ENCODE measurements around the gene GOLGA5. TPM values are rescaled to one million over a fixed set of nuclear protein-coding genes. Genes with fewer than 3 reads are reported as not detected.

Gene GOLGA5
- total and polyA plus RNA-seq, 2 experiments from 2014 or later, result 50.0 to 62.4 TPM

DNA sequence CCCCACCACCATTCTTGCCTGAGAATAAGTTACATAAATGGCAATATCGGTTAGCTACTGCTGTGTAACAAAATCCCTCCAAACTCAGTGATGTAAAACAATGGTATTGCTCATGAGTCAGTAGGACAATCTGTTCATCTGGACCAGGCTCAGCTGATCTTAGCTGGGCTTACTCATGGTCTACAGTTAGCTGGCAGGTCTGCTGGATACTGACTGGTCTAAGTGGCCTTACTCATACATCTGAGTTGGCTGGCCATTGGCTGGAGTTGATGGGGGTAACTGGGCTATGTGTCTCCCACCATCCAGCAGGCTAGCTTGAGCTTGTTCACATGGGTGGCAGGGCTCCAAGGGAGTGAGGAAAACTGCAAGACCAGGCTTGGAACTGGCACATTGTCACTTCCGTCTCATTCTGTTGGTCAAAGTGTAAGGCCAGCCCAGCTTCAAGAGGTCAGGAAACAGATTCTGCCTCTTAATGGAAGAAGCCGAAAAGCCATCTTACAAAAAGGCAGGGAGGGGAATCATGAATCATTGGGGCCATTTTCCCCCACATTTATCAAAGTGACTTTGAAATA lies 72.2 kb downstream of the GOLGA5 start:
- WGBS (ENCODE audit: low lambda C conversion rate, missing lambda C conversion rate), result 75% methylated on average over 3 of the region's 3 CpGs
- Histone ChIP-seq H3K4me3 (no peak overlapping the region), H3K4me2 (no peak overlapping the region), H3K36me3 (replicated peaks; ENCODE audit: insufficient read depth, low read depth) (no peaks in the 10 kb centered on the region), H2AFZ (no peak overlapping the region), H3K9me2 (replicated peaks; ENCODE audit: insufficient read depth) (no peaks in the 10 kb centered on the region), H3K9me3 (ENCODE audit: low read depth) (no peaks in the 10 kb centered on the region), H3K79me2 (no peaks in the 10 kb centered on the region), H3K4me1 (ENCODE audit: insufficient read depth) (no peaks in the 10 kb centered on the region), H4K20me1 (ENCODE audit: insufficient read depth, poor library complexity, severe bottlenecking) (no peaks in the 10 kb centered on the region), H3K27me3 (no peaks in the 10 kb centered on the region), H3K27ac (no peak overlapping the region)
- no peak for DNase-seq (ENCODE audit: low spot score)
- TF ChIP-seq CTCF (IDR thresholded peaks at IDR 0.05; ENCODE audit: poor library complexity) (no peak), EZH2 (IDR thresholded peaks at IDR 0.05; ENCODE audit: borderline replicate concordance) (no peak), EZH2phosphoT487 (IDR thresholded peaks at IDR 0.05; ENCODE audit: low read depth, severe bottlenecking, unreplicated experiment) (no peak)

GRCh38 chr14:92866901-92867865 lies 73.1 kb downstream of the GOLGA5 start:
- DNase-seq (ENCODE audit: low spot score), result no peak
- TF ChIP-seq CTCF (IDR thresholded peaks at IDR 0.05; ENCODE audit: poor library complexity), result no peak
- TF ChIP-seq EZH2phosphoT487 (IDR thresholded peaks at IDR 0.05; ENCODE audit: low read depth, severe bottlenecking, unreplicated experiment), result no peak
- TF ChIP-seq EZH2 (IDR thresholded peaks at IDR 0.05; ENCODE audit: borderline replicate concordance), result no peak
- Histone ChIP-seq H3K79me2 (no peaks in the 10 kb centered on the region), H3K27ac (no peak overlapping the region), H3K4me1 (ENCODE audit: insufficient read depth) (no peaks in the 10 kb centered on the region), H3K9me2 (replicated peaks; ENCODE audit: insufficient read depth) (no peaks in the 10 kb centered on the region), H3K27me3 (no peaks in the 10 kb centered on the region), H3K4me2 (no peak overlapping the region), H4K20me1 (ENCODE audit: insufficient read depth, poor library complexity, severe bottlenecking) (no peaks in the 10 kb centered on the region), H2AFZ (no peak overlapping the region), H3K9me3 (ENCODE audit: low read depth) (no peaks in the 10 kb centered on the region), H3K36me3 (replicated peaks; ENCODE audit: insufficient read depth, low read depth) (no peaks in the 10 kb centered on the region), H3K4me3 (no peak overlapping the region)
- WGBS (ENCODE audit: low lambda C conversion rate, missing lambda C conversion rate), result 89% methylated on average over 14 of the region's 14 CpGs

GRCh38 chr14:92874962-92875661 lies 81.0 kb downstream of the GOLGA5 start:
- Histone ChIP-seq H3K9me2 (replicated peaks; ENCODE audit: insufficient read depth) (no peaks in the 10 kb centered on the region), H3K79me2 (no peaks in the 10 kb centered on the region), H4K20me1 (ENCODE audit: insufficient read depth, poor library complexity, severe bottlenecking) (no peaks in the 10 kb centered on the region), H3K27me3 (peaks cover 3% of the 10 kb centered on the region), H3K4me3 (no peak overlapping the region), H3K9me3 (ENCODE audit: low read depth) (no peaks in the 10 kb centered on the region), H3K4me1 (ENCODE audit: insufficient read depth) (no peaks in the 10 kb centered on the region), H3K4me2 (no peak overlapping the region), H3K36me3 (replicated peaks; ENCODE audit: insufficient read depth, low read depth) (no peaks in the 10 kb centered on the region), H2AFZ (no peak overlapping the region), H3K27ac (no peak overlapping the region)
- 57% methylated on average over 13 of the region's 13 CpGs for WGBS (ENCODE audit: low lambda C conversion rate, missing lambda C conversion rate)
- no peak for TF ChIP-seq EZH2 (IDR thresholded peaks at IDR 0.05; ENCODE audit: borderline replicate concordance)
- no peak for TF ChIP-seq CTCF (IDR thresholded peaks at IDR 0.05; ENCODE audit: poor library complexity)
- DNase-seq (ENCODE audit: low spot score), result no peak
